ENCODE results near the gene ADH7.

The ADH7 gene

GRCh38 chr4:99435154-99435553 lies at the start of gene ADH7:
Gene ADH7, minus strand, starts transcription at chr4:99435342. Its CDS starts 109 bp downstream, at chr4:99435233.
- FAIRE-seq = no peak
- DNase-seq (ENCODE audit: low spot score) = no peak

GRCh38 chr4:99483636-99484035 lies 48.5 kb upstream of the ADH7 start:
- DNase-seq (ENCODE audit: low spot score) (no peak), FAIRE-seq (no peak)

DNA sequence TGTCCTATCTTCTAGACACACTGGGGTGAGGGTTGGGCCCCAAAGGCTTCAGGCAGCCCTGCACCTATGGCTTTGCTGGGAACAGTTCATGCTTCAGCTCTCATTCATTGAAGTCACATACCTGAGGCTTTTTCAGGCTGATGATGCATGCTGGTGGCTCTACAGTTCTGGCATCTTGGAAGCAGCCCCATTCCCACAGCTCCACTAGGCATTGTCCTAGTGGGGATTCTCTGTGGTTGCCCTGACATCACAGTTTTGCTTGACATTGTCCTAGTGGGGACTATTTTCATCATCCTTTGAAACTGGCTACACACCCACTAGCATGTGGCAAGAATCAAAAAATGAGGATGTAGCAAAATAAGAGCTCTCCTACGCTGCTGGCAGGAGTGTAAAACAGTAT lies 38.0 kb upstream of the ADH7 start:
- no peak for DNase-seq (ENCODE audit: low spot score)
- FAIRE-seq = no peak

- DNase-seq (ENCODE audit: low spot score) = no peak
- no peak for FAIRE-seq
These were observed 36.8 kb upstream of the ADH7 start for GRCh38 chr4:99471896-99472295.

DNA sequence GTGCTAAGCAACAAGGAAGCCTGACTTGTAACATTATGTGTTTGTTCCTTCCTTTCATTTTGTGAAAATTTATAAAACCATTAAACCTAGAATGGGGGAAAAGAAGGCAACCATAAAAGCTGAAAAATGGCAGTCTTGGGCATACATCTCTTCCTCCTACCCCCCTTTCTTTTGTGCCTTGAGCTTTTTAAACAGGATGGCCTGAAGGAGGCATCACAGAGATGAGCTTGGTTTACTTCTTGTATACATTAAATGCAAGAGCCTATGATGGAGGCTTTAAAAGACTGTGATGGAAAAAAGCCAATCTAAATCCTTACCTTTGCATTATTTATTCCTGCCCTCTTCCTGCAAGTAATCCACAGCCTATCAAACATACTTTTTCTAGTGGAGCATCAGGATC lies 36.2 kb upstream of the ADH7 start:
- FAIRE-seq (no peak), DNase-seq (ENCODE audit: low spot score) (no peak)

DNA sequence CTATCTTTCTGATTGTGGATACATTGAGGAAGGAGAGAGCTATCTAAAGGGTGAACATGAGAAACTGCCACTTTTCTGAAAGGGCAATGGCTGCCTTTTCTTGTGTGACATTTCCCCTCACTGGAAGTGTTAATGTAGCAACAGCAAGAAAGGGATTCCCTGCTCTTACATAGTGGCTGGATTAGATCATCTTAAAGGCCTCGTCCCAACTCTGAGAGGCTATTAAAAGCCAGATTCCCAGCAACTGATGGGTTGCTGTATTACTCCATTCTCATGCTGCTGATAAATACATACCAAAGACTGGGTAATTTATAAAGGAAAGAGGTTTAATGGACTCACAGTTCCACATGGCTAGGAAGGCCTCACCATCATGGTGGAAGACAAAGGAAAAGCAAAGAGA lies 33.7 kb upstream of the ADH7 start:
- FAIRE-seq = no peak
- DNase-seq (ENCODE audit: low spot score) = no peak

- FAIRE-seq (no peak), DNase-seq (ENCODE audit: low spot score) (no peak)
These were observed 32.7 kb upstream of the ADH7 start for GRCh38 chr4:99467887-99468286.

DNA sequence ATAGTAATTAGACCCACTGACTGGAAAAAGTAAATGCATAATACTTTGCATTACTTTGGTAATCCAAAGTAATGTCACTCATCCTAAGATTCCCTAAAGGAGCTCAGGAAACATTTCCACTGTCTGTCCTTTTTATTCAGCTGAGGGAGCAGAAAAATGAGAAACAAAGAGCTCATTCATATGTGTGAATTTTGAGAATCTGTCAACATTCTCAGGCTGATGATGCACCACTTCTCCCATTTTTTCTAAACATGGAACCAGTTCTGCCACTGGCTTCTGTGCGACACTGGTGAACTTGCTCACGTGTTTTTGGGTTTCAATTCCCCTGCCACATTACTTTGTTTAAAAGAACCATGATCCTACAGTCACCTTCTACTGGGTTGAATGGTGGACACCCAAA lies 28.4 kb upstream of the ADH7 start:
- DNase-seq (ENCODE audit: low spot score) (no peak), FAIRE-seq (no peak)

DNA sequence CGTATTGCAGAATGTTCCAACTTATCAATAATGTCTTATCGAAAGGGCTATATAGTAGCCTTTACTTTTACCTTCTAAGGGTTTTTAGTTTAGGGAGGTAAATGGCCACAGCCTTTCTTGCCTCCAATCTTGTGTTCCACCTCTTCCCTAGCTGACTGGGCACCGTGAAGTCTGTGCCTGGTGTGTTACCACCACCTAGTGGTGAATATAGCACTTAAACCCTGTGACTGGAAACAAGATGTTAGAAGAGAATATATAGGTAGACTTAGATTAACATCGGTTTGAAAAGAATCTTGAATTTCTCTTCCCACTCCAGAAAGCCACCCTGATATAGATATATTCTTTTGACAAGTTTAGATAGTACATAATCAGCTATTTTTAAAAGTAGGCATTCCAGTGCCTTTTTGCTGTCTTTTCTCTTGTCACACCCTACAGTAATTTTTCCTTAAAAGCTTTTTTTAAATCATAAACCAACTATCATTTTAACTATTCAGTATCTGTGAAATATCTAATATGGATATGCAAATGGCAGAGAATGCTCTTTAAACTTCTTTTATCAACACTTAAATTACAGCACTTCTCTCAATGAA lies 27.8 kb upstream of the ADH7 start:
- DNase-seq (ENCODE audit: low spot score) (peak; percentile 72), FAIRE-seq (peak; percentile 79)

GRCh38 chr4:99461623-99462401 lies 26.7 kb upstream of the ADH7 start:
- DNase-seq (ENCODE audit: low spot score) = no peak
- no peak for FAIRE-seq

DNA sequence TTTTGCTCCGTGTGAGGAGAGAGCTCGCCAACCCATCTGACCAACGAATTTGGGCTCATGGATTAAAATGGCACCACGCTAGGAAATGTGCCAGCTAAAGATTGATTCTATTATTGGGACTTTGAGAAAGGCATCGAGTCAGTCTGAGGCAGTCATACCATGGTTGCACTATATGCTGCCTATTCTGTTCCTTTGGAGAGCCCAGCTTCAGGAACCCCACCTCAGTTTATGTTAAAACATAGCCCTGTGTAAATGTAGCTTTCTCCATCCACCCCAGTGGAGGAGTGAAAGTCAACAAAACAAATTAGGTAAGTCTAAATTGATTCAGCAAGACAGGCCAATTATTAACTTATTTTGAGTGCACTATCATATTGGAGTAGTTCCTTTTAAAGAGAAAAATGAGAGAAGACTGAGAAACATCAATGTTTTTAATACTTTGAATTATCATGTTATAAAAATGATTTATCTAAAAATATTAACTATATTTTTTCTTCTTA lies 24.5 kb upstream of the ADH7 start:
- FAIRE-seq = no peak

DNA sequence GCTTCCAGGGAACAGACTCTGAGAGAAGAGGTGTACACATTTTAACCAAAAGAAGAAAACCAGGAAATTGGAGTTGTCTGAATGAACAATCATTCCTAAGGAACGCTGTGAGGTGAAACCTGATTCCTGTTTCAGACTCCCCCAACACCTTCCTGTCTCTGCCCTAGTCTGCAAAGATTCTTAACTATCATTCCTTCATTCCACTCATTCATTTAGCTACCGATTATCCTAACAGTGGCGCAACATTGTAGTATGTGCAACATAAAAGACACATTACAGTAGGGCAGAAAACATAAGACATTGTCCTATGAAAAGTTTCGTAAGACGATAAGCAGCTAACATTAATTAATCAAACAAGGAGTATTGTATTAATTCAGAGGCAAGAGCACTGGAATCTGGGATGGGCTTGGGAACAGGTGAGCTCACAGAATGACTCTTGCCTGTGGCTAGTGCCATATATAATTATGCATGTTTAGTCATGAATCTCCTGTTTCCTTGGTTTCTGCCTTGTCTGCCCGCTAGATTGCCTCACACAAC lies 23.8 kb upstream of the ADH7 start:
- DNase-seq (ENCODE audit: low spot score) = peak; percentile 34
- FAIRE-seq = no peak

More for the DNA sequence above, 24.5 kb upstream of the ADH7 start:
- no peak for DNase-seq (ENCODE audit: low spot score)

GRCh38 chr4:99457676-99458075 lies 22.5 kb upstream of the ADH7 start:
- FAIRE-seq (no peak), DNase-seq (ENCODE audit: low spot score) (no peak)

- DNase-seq (ENCODE audit: low spot score) = no peak
- FAIRE-seq = no peak
These were observed 22.1 kb upstream of the ADH7 start for GRCh38 chr4:99457270-99457669.

DNA sequence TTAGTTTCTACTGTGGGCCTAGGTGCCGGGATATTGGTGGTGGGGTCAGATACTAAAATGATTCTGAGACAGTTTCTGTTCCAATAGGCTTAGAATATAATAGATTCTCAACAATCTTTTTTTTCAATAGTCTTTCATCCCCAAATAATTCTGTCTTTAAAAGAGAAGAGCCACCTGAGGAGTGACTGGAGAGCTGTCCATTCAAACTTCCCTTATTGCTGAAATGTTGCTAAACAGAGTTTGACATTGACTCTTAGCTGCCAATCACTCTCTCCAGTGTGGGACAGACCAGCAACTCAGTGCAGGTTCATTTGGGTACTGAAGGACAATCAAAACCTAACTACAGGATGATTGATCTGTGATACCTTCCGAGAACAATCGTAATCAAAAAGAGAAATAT lies 12.4 kb upstream of the ADH7 start:
- no peak for FAIRE-seq
- DNase-seq (ENCODE audit: low spot score) = no peak

GRCh38 chr4:99447079-99447478 lies 11.9 kb upstream of the ADH7 start:
- DNase-seq (ENCODE audit: low spot score) (peak; percentile 24), FAIRE-seq (no peak)

DNA sequence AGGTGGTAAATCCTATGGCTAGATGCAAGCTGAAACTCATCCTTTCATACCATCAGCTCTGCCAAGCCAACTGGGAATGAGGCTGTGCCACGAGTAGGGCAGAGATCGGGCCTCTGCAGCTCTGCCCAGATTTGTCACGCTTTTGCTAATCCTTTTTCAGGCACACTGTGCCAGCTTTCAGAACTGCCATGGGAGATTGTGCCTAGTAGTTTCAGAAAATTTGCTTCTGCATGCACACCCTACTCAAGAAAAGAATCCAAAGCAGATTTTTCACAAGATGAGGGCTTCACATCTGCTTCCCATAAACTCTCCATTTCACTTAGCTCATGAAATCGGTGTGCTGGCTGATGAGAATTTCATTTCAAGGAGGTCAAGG lies 3.3 kb upstream of the ADH7 start:
- FAIRE-seq (no peak), DNase-seq (ENCODE audit: low spot score) (no peak)

DNA sequence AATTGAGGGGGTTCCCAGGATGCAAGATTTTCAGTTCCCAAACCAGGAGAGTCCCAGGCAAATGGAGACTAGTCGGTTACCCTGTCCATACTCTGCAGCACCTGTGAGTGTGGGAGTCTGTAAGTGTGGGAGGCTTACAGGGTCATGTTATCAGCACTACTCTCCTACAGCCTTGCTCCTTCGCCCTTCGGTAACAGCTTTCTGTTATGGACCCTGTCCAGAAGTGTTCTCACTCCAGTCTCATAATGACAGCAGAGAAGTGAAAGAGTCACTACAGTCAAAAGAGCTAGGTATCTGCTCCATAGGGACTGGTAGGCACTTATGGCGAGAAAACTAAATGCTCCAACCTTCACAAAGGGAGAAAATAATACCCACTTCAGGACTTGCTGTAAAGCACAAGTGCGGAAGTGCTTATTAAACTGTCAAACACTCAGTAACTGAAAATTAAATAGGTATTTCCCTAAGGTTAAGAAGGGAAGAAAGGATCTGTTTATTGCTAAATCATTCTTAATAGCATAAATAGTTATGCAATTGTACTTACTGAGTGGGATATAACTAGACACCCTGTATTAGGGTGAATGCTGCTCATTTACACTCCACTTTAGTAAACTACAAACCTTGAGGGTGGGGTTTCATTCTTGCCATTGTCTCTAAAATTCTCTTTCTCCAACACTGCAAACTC lies 2.7 kb upstream of the ADH7 start:
- FAIRE-seq (no peak), DNase-seq (ENCODE audit: low spot score) (no peak)

- DNase-seq (ENCODE audit: low spot score) = no peak
- FAIRE-seq = no peak
These were observed 2.0 kb upstream of the ADH7 start for GRCh38 chr4:99436976-99437722.

DNA sequence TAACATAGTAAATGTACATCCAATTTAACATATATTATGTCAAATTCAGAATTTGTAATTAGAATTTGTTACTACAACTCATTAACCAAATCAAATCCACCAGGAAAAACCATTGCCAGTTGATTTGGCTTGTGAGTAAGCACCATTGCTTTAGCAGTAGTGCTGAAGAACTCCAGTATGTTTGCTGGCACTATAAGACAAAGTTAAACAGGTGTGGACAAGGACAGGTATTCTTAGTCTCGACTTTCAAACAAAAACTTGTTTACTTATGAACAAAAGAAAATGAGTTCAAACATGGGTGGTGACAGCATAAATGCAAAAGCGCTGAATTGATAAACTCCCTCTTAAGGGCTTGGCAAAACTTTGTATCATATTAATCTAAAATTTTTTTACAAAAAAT lies 1.3 kb upstream of the ADH7 start:
- no peak for DNase-seq (ENCODE audit: low spot score)
- FAIRE-seq = no peak

DNA sequence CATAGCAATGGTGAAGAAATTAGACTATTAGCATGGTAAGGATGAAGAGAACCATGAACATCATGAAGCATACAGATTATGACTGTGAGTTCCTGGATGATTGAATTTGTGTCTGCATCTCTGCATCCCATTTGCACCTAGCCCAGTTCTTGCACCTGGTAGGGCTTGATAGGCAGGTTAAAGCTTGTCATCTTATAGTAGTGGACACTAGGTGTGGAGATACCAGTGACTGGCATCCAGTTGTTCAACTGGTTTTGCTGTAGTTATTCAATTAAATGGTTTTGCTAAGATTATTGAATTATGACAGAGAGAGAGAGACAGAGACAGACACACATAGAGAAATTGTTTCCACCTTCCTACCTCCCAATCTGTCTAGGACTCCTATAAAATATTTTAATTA lies 5.0 kb downstream of the ADH7 start:
- no peak for FAIRE-seq
- no peak for DNase-seq (ENCODE audit: low spot score)

DNA sequence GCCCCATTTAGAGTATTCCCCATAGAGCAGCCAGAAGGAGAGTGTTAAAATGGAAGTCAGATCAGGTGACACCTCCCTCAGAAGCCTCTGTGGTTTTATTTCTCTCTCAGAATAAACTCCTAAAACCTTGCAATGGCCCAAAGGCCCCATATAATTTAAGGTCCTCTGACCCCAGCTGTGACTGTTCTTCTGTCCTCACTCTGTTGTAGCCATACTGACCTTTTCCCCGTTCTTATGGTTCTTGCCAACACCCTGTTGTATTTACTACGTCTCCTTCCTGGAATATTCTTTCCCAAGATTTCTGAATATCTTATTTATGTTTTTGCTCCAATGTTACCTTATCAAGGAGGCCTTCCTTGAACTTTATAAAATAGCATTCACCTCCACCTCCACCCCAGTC lies 18.0 kb downstream of the ADH7 start:
- DNase-seq (ENCODE audit: low spot score) = no peak
- no peak for FAIRE-seq
